Stimulated activated CD4-positive, alpha-beta T cell treated with anti-CD3 and anti-CD28 coated beads, Interleukin-4, amount 100 ng/mL, for 48 hours (primary cell): ENCODE results near the gene NPW.
A peak's percentile ranks its signal among the peaks of the same experiment; 100 is the strongest.
"Not testable (repeated sequence)": the region's sequence is repeated elsewhere in the genome, so short reads cannot be mapped to it uniquely, and the experiment has no call there.

Experiments
- DNase-seq, 2 donors: peaks; one replicate each; pipeline ENCODE4 v3.0.0-alpha.2; 2020; ENCODE audit warnings: low read depth in 2 of 2

NPW gene

DNA sequence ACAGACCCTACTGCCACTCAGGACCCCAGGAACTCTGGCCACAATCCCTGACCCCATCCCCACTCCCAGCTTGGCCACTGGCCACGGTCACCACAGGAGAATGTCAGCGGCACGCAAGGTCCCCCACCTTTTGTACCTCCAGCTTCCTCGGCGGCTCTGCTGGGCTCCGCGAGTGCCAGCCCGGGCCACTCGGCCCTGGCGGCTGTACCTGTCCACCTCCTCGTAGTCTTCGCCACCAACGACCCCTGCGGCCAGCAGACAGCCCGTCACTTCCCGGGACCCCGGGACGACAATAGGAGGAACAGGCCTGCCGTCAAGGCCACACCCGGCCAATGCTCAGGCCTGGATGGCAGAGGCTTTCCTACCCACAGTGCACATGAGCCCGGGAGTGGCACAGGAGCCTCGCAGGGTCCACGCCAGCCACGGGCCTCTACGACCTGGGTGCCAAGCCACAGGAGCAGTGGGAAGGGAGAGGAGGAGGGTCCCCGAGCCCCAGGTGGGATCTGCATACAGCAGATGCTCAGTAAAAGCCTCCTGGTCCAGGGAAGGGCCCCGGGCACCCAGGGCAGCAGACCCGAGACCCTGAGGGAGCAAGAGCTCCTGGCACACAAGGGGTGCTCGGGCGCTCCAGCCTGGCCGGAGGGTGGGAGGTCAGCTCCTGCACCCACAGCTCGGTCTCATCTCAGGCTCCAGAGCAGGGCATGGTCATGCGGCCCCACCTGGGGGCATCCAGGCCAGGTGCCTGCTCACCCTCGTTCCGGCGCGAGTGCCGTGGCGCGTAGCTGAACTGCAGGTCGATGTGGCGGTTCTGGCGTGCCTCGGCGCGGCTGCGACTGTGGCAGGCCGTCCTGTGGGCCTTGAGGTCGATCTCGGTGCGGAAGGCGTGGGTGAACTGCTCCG, 17.9 kb upstream of the NPW start:
- no peak for DNase-seq

DNA sequence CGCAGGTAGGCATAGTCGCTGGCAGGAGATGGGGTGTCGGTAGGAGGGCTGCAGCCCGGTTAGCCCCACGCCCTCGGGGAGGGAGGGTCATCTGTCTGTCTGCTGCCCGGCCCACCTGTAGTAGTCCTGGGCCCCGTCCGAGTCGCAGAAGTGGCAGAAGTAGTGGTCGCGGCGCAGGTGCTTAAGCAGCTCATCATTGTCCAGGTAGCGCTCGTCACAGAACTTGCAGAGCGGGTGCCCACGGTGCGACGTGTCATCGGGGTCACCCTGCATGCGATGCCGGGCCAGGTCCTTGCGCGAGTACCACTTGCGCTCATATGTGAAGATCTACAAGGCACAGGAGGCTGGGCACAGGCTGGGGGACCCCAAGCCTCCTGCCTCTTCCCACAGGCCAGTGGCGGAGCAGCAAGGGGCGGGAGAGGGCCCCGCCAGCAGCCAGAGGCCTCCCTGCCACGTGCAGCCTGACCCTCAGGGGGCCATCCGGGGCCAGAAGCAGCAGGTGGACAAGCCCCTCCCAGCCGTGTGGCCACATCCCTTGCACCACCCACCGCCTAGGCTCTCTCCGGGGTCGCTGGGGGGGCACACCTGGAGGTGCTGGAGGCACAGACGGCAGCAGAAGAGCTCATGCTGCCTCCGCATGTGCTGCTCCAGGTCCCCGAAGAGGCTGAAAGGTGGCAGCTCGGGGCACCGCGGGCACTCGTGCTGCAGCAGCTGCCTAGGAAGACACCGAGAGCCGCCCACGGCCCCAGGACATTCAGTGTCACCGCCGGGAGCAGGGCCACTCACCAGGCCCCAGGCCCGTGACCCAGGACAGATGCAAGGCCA, 17.0 kb upstream of the NPW start:
- DNase-seq = no peak

DNA sequence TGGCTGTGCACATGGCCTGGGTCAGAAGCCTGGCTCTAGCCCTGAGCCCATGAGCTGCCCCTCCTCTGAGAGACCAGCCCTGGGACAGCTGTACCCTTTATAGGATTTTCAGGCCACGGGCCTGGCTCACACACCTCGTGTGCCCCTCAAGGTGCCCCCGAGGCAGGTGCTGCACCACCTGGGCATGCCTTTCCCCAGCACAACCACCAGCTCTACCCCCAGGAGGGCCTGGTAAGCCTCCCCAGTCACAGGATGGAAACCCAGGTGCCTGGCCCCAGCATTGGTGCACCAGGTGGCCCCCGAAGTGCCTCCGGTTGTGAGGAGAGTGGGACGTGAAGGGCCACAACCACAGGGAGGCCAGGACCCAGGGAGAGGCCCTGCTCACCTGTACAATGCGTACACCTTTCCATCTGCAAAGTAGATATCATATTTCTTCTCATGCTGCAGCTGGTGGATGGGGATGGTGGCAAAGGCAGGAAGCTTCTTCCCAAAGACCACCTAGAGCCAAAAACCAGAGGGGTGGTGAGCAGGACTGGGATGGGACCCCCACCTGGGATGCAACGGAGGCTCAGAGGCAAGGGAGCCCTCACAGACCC, 16.3 kb upstream of the NPW start:
- no peak for DNase-seq

DNA sequence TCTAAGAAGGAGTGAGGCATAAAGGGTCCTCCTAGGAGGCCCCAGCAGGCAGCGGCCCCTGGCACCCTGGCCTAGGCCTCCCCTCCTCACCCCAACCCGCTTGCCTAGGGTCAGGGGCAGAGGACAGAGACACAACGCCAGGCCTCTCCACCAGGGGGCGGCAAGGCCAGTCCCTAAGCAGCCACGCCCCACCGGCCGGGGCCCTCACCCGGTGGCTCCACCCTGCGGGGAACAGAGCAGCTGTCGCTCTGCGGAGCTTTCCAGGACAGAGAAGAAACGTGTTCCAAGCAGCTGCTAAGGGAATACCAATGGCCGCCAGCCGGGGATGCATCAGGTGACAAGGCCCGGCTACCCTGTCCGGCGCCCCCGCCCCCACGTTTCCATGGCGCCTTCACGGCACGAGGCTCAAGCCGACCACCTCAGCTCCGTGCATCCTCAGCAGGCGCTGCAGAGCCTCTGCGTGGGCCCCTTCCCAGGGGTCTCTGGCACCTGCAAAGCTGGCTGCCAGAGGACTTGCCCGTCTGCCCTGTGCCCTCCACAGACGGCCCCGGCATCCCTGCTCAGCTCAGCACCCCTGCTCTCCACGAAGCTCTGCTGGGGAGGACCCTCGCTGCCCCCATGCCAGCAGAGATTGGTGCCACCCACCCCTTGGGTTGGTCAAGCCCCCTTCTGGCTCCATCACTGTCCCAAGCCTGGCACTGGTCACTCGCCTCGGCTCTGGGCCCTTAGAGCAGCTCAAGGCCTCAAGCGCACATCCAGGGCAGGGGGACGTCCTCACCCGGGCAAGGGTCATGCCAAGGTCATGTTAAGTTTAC, 15.6 kb upstream of the NPW start:
- DNase-seq = peak; percentile 89 to 93

DNA sequence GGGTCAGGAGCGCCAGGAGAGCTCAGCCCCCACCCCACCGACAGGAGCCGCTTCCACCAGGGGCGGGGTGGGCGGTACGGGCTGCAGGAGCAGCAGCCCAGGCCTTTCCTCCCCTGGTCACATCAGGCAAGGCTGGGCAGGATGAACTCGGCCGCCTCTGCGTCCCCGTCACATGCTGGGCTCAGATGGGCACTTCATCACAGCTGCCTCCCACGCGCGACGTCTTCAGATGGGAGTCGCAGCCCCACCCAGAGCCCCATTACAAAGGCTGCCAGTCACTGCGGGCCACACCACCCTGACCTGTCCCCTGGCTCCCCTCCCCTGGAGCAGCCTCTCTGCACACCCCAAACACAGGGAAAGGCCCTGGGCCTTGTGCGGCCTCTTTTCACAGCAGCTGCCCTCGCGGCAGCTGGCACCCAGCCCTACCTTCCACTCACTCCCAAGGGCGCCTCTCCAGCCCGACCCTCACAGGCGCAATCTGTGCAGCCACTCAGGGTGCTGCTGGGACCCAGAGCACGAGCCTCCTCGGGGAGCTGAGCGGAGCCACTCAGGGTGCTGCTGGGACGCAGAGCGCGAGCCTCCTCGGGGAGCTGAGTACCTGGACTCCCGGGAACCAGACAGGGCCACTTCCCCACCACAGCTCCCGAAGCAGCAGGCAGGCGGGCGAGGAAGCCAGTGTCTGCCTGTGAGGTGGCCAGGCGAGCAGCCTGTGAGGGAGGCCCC, 14.6 kb upstream of the NPW start:
- DNase-seq = no peak

DNA sequence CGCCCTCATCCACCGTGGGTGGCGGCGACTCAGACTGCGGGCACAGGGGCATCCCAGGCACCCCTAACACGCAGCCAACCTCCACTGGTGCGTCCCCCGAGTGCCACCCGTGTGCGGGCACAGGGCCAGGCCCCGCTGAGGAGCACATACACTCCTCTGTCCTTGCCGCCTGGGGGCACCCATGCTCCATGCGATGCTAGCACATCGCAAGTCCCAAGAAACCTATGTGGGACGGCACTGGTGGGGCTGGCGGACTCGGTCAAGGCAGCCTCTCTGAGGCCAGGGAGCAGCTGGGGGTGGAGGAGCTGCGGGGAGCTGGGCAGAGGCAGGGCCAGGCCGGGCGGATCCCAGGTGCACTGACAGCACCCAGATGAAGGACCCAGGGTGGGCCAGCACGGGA, 13.9 kb upstream of the NPW start:
- DNase-seq = no peak

DNA sequence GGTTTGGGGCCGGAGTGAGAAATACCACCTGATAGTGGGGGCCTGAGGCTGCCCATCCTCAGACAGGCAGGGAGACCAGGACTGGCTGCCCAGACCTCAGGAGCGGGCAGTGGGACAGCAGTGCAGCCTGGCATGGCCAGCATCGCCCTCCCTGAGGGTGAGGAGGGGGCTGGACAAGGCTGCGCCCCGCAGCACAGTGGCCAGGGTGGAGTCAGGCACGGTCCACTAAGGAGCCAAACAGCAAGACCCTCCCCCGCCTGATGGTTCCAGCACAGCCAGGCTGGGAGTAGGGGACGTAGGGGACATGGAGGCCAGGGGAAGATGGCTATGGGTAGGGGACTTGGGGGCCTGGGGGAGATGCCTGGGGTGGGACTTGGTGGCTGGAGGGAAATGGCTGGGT, 13.3 kb upstream of the NPW start:
- no peak for DNase-seq

DNA sequence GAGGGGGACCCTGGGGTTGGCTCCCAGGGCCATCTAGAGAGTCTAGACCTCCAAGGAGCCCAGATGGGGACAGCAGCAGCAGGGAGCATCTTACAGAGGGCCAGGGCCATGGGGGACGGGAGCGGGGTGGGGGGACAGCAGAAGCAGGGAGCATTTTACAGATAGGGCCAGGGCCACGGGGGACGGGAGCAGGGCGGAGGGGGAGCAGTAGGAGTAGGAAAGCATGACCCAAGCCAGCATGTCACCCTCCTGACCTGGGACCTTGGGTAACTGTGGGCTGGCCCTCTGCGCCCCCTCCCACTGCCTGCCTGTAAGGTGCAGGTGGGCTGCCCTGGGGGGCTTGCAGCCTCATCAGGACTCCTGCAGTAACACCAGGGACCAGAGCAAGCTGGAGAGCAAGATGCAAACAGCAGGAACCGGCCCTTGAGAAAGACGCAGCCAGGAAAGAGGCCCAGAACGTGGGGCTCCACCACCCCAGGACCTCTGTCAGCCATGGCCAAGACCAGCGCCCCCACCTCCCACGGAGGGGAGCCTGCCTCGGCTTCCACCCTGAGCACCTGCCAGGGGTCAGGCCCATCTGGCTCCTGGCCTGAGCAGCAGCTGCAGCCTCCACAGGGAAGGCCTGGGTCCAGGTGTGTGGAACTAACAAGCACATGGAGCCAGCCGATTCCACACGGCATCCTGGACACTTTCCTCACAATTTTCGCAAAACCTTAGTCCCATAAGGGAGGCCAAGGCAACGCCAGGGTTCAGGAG, 12.3 kb upstream of the NPW start:
- no peak for DNase-seq

DNA sequence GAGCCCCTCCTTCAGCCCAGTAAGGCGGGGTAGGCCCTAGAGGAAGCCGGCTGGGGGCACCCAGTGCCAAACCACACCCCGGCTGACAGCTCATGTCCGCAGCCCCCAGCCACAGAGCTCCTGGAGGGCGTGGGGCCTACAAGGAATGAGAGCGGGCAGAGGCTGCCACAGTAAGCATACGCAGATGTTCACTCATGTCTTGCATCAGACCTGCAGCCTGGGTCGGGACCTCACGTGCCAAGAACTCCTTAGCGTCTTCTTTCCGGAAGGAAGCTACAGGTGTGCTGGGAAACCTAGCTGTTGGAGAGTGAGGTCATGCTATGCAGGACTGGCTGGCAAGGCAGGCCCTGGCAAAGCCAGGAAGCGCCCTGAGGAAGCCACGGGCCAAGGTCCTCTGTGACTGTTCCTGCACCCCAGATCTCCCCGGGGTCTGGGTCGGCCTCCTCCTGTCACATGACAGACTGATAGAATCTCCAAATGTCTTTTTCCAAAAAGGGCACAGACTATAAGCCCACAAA, 11.5 kb upstream of the NPW start:
- no peak for DNase-seq

DNA sequence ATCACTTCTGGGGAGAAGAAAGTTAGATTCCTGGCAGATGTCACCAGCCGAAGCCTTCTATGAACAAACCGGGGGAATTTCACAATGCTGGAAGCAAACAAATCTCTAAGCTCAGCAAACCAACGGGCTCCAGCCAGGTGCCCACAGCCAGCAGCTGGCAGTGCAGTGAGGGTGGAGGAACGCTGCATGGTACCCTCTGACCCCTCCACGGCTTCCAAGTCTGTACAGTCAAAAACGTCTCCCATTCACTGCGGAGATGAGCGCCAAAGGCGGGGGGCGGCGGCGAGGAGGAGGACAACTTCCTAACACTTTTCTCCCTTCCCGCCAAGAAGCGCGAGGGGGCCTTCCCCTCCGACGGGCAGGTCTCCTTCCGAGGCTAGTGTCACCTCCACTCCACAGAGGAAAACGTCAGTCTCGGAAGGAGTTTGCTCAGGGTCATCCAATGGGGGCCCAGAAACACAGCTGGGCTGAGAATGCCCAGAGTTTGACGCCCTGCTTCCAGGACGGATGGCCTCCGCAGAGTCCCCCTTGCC, 10.9 kb upstream of the NPW start:
- no peak for DNase-seq

DNA sequence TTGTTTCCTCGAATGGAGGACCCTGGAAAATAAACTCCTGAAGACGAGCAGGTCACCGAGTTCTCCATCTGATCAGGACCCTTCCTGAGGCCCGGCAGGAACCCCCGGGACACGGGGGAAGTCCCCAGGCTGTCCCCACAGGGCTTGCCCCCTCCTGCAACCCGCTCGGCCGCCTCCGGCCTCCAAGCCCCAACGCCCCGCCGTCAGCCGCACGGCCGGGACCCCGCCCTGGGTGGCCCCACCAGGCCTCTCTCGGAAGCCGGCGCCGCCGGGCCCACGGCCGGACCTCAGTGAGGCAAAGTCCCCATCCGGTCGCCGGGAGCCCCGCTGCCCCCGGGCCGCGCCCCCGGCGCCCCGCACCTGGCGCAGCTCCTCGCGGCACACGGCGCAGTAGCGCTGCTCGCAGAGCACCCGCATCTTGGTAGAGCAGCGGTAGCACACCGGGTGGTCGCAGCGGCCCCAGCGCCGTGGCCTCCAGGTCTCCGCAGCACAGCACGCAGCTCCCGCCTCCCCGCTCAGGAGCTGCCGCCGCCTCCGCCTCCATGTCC, 10.3 kb upstream of the NPW start:
- no peak for DNase-seq

DNA sequence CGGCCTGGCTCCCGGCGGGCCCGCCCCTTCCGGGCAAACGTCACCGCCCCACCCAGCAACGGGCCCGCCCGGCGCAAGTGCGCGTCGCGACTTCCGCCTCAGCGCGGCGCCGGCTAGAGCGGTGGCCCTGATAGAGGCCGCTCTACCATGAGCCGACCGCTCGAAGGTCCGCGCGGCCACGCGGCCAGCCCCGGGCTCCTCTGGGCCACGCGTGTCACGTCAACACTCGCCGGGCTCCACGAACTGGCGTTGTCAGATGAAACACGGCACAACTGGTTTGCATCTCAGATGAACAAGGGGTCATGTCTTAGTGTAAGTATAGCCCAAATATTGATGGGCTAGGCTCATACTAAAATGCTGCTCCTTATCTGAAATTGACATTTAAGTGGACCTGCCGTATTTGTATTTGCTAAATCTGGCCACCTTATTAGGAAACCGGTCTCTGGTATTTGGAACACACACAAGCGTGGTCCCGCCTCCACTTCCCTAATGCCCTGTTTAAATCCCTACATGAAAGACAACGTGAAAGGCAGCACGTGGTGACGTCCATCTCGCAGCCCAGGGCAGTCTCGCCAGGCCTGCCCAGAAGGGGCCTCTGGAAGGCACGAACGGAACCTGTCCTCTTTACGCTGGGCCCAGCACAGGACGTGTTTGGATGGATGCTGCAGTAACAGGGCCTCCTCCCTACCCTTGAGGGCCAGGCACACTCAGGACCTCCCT, 9.6 kb upstream of the NPW start, which contains the start of gene ZNF598:
Gene ZNF598 (minus strand): TSS at position 31 of the 720 bp plus-strand sequence.
- peak; percentile 72 to 73 for DNase-seq

DNA sequence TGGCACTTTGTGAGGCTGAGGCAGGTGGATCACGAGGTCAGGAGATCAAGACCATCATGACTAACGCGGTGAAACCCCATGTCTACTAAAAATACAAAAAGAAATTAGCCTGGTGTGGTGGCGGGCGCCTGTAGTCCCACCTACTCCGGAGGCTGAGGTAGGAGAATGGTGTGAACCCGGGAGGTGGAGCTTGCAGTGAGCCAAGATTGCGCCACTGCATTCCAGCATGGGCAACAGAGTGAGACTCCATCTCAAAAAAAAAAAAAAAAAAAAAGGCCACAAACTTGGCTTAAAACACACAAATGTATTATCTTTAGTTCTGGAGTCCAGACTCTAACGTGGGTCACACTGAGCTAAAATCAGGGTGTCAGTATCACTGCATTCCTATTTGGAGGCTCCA, 7.9 kb upstream of the NPW start:
- not testable (repeated sequence) for DNase-seq

DNA sequence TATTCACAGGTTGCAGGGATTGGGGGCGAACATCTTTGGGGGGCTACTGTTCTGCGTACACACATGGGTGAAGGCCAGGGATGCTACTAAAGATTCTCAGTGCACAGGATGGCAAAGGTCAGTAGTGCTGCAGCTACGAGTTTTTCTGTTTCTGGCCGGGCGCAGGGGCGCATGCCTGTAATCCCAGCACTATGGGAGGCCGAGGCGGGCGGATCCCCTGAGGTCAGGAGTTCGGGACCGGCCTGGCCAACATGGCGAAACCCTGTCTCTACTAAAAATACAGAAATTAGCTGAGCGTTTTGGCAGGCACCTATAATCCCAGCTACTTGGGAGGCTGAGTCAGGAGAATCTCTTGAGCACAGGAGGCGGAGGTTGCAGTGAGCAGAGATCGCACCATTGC, 6.1 kb upstream of the NPW start:
- no peak for DNase-seq

DNA sequence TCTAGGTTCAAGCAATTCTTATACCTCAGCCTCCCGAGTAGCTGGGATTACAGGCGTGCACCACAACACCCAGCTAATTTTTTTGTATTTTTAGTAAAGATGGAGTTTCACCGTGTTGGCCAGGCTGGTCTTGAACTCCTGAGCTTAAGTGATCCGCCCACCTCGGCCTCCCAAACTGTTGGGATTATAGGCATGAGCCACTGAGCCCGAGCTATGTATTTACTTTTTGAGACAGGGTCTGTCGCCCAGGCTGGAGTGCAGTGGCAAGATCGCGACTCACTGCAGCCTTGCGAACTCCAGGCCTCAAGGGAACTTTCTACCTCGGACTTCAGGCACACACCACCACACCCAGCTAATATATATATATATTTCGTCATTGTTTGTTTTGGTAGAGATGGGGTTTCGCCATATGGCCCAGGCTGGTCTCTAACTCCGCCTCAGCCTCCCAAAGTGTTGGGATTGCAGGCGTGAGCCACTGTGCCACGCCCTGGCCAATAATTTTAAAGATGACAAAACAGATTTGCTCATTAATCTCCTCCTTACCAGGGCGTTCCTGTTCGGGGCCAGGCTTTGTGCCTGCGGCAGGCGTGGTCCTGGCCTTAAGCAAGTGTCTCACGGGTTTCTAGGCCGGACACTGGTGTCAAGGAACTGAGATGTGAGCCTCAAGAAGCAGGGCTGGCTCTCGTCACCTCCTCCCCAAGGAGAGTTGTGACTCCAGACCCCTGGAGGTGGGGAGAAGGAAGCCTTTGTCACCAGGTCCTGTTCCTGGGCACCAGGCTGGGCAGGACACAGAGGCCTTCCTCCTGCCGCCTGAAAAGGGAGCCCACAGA, 4.3 kb upstream of the NPW start:
- DNase-seq = no peak

DNA sequence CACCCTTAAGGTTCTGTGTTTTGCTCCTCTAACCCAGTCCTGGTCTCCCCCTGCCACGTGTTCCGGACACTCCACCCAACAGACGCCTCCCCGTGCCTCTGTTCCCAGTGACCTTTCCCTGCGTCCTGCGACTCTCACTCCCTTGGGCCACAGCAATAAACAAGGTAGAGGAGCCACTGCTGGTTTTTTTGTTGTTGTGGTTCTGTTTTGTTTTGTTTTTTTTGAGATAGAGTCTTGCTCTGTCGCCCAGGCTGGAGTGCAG, 3.7 kb upstream of the NPW start:
- no peak for DNase-seq

DNA sequence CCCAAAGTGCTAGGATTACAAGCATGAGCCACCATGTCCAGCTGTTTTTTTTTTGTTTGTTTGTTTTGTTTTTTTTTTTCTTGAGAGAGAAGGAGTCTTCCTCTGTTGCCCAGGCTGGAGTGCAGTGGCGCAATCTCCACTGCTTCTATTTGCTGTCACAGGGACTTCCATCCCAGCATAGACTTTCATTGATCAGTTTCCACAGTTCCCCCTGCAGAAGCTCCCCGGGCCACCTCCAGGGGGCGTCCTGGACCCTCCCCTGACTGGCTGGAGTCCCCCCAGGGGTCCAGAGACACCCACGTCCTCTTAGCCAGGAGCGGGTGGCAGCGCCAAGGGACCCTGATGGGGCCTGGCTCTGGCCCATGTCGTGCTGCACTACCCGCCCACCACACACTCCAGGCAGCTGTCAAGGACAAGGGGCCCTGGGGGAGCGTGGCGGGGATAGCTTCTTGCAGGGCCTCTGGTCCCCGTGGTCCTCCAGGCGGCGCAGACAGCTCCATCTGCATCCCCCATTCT, 3.1 kb upstream of the NPW start:
- DNase-seq = no peak
